GM12878 (cell line): Measurements from ENCODE around the gene CILP. TPM values are rescaled to one million over a fixed set of nuclear protein-coding genes. Genes with fewer than 3 reads are reported as not detected.

Experiments used
- ATAC-seq: fragments of 200-7000 bp; cut with Tn5 transposase; 3 replicates; pipeline ENCODE4 v1.9.1; 2020; ENCODE audit warnings: mild to moderate bottlenecking, moderate library complexity
- BruUV-seq: library from RNA; stranded (reverse); fragments of 400-500 nt; replicated peaks from 2 replicates; lab custom pipeline; 2021; lab: Mats Ljungman, UMichigan
- CTCF ChIA-PET: fragments of 300-600 bp; sonication (Branson Sonifier 250); formaldehyde crosslinking; extraction: SDS; loops from one replicate; lab custom pipeline; 2021; ENCODE audit warnings: inconsistent platforms; lab: Yijun Ruan, JAX
- POLR2A ChIA-PET: fragments of 350-600 bp; formaldehyde crosslinking; extraction: SDS; loops from one replicate; lab custom pipeline; 2021; ENCODE audit warnings: inconsistent platforms; lab: Charles Lee
- RAD21 ChIA-PET: fragments of 300-600 bp; sonication (Branson Sonifier 250); formaldehyde crosslinking; loops from one replicate; lab custom pipeline; 2023; ENCODE audit warnings: antibody characterized with exemption; ENCODE audit not compliant: unreplicated experiment; lab: Charles Lee
- SMC1A ChIA-PET: fragments of 300-600 bp; sonication (Branson Sonifier 250); formaldehyde crosslinking; loops from one replicate; lab custom pipeline; 2023; ENCODE audit not compliant: unreplicated experiment, uncharacterized antibody; lab: Charles Lee
- DNase-seq: peaks from one replicate; pipeline ENCODE4 v3.0.0-alpha.2; 2011; ENCODE audit warnings: low read depth, low spot score
- FAIRE-seq: peaks from 3 replicates; lab custom pipeline; 2011; peaks lifted over from hg19 to GRCh38; lab: Jason Lieb, UNC
- H2AFZ ChIP-seq: 2 replicates; pipeline ENCODE4 v1.6.0; 2011; ENCODE audit warnings: low read depth, low read length, control low read depth; ENCODE audit not compliant: control insufficient read depth
- H3K27ac ChIP-seq: 2 replicates; pipeline ENCODE4 v1.5.1; 2011; ENCODE audit warnings: control low read depth; ENCODE audit not compliant: control insufficient read depth, insufficient read depth
- H3K27me3 ChIP-seq, 2 experiments: replicated peaks in 1 of 2; 2 replicates each; pipeline versions ENCODE4 v1.6.0 to v1.6.1; 2011; ENCODE audit warnings: low read length in 1 of 2; ENCODE audit not compliant: control insufficient read depth in 2 of 2, insufficient read depth in 2 of 2
- H3K36me3 ChIP-seq, 2 experiments: 2 replicates each; pipeline ENCODE4 v1.5.1; 2011; ENCODE audit warnings: low read length in 1 of 2; ENCODE audit not compliant: control insufficient read depth in 2 of 2, insufficient read depth in 2 of 2
- H3K4me1 ChIP-seq: 2 replicates; pipeline ENCODE4 v1.6.1; 2011; ENCODE audit warnings: mild to moderate bottlenecking, low read length, moderate library complexity, mixed read lengths; ENCODE audit not compliant: control insufficient read depth, insufficient read depth
- H3K4me2 ChIP-seq: 2 replicates; pipeline ENCODE4 v1.6.0; 2011; ENCODE audit warnings: control low read depth; ENCODE audit not compliant: control insufficient read depth, insufficient read depth
- H3K4me3 ChIP-seq: fragments of 200-600 bp; sonication (generic); 2 replicates; pipeline ENCODE4 v1.5.1; 2016
- H3K79me2 ChIP-seq: 2 replicates; pipeline ENCODE4 v1.6.0; 2011; ENCODE audit warnings: low read length; ENCODE audit not compliant: control insufficient read depth, insufficient read depth
- H3K9ac ChIP-seq: 2 replicates; pipeline ENCODE4 v1.8.0; 2011; ENCODE audit warnings: low read length, control low read depth, mixed read lengths; ENCODE audit not compliant: control insufficient read depth, insufficient read depth
- H3K9me3 ChIP-seq: replicated peaks from 3 replicates; pipeline ENCODE4 v1.5.1; 2011; ENCODE audit warnings: mild to moderate bottlenecking, low read length; ENCODE audit not compliant: control insufficient read depth, insufficient read depth
- H4K20me1 ChIP-seq: 2 replicates; pipeline ENCODE4 v1.6.0; 2011; ENCODE audit not compliant: control insufficient read depth, insufficient read depth
- EGR1 ChIP-seq, 2 experiments: IDR thresholded peaks; 1 replicate in 1 of 2; 2 replicates in 1 of 2; pipeline ENCODE4 v1.6.1; 2011 to 2012; ENCODE audit warnings: low read depth in 2 of 2, low read length in 2 of 2, borderline replicate concordance in 1 of 2, mild to moderate bottlenecking in 1 of 2, moderate library complexity in 1 of 2
- REST ChIP-seq: IDR thresholded peaks from 2 replicates; pipeline ENCODE4 v1.6.1; 2012; ENCODE audit warnings: mild to moderate bottlenecking, low read depth, low read length
- SMC3 ChIP-seq: IDR thresholded peaks from 2 replicates; pipeline ENCODE4 v1.6.1; 2011; ENCODE audit warnings: low read length, improper control_type of control experiment, borderline replicate concordance
- WGBS: methylation state at CpG from one replicate; pipeline ENCODE4 v1.1.6; 2016; ENCODE audit warnings: low lambda C conversion rate; ENCODE audit not compliant: insufficient replicate concordance, insufficient coverage; ENCODE audit errors: missing lambda C conversion rate; 5-methylcytosine and 5-hydroxymethylcytosine counted together
- in situ Hi-C: fragments of 300-500 bp; cut with MboI; formaldehyde crosslinking; loops from 9 replicates; pipeline ENCODE4 v1.14.3; 2018; ENCODE audit warnings: mixed read lengths
- intact Hi-C: fragments of 100-400 bp; cut with micrococcal nuclease; formaldehyde crosslinking; loops from one replicate; pipeline ENCODE4 v1.14.2; 2022; ENCODE audit not compliant: unreplicated experiment
- polyA plus RNA-seq, 11 experiments: library from polyadenylated mRNA; depleted of rRNA in 4 of 11; unstranded in 6 of 11; stranded (reverse) in 5 of 11; fragments of >200 nt; fragmentation: Nextera tagmentation in 4 of 11; fragmentation: Illumina TruSeq in 1 of 11; extraction: Ambion mirVana in 4 of 11; extraction: Trizol in 1 of 11; gene quantifications; 1 replicate in 1 of 11; 2 replicates in 10 of 11; pipeline versions ENCODE4 v1.2.1 to v1.2.3, GENCODE V29; 2011 to 2016; ENCODE audit warnings: inconsistent platforms in 2 of 11, missing spikeins in 2 of 11, low read depth in 1 of 11
- total RNA-seq, 4 experiments: library from RNA; depleted of rRNA in 3 of 4; stranded (reverse); fragments of >200 nt in 3 of 4; fragmentation: Illumina TruSeq in 1 of 4; extraction: Trizol in 1 of 4; gene quantifications; 2 replicates each; pipeline versions ENCODE4 v1.2.1 to v1.2.3, GENCODE V29; 2013 to 2021

CILP gene
- total and polyA plus RNA-seq, 10 of the 15 experiments (the other 5 are each of a cell fraction or from before 2014, with no cell fraction given) = 0.03 to 0.06 (median 0.04) TPM; not detected in 4

- ChIA-PET CTCF (interaction anchor here (0.6 to 1.6 kb wide), 3 partner anchors 31 to 221 kb away, joined by 3 to 5 read pairs (median 3); no protein-coding TSS in a partner anchor), RAD21 (no interaction called here), POLR2A (interaction anchor here (1.0 kb wide), 1 partner anchor 12 kb away, joined by 3 read pairs; no protein-coding TSS in a partner anchor), SMC1A (interaction anchor here (0.9 to 2.0 kb wide), 4 partner anchors 14 to 31 kb away, joined by 3 to 5 read pairs (median 3); no protein-coding TSS in a partner anchor)
- in situ Hi-C loops = no loop called here
- H3K4me1 ChIP-seq = peaks cover 3% of the 10 kb centered on the region; the same call in 1 of the 2 replicates
- H4K20me1 ChIP-seq = no peaks in the 10 kb centered on the region
- ATAC-seq (no peak), DNase-seq (no peak), FAIRE-seq (no peak)
- H3K4me2 ChIP-seq = no peak overlapping the region
- peaks cover 2 to 13% of the 10 kb centered on the region in 2 experiments; a peak in 2 of 4 replicates for H3K36me3 ChIP-seq
- no TSS peak for BruUV-seq
- TF ChIP-seq REST = no peak
- no peaks in the 10 kb centered on the region for H3K27me3 ChIP-seq
- no peak overlapping the region for H3K4me3 ChIP-seq
- H3K27ac ChIP-seq = no peak overlapping the region
- no peak overlapping the region for H3K9ac ChIP-seq
- 87% methylated on average over 3 of the region's 3 CpGs for WGBS
- H3K79me2 ChIP-seq = peaks cover 49% of the 10 kb centered on the region
- no peak overlapping the region for H2AFZ ChIP-seq
- intact Hi-C loops = loop anchor here (5.0 kb wide), 1 partner anchor 128 kb away; no protein-coding TSS in a partner anchor
- no peaks in the 10 kb centered on the region for H3K9me3 ChIP-seq
Observed at GRCh38 chr15:65180167-65180566, 31.1 kb downstream of the CILP start.

GRCh38 chr15:65177901-65178300, 33.4 kb downstream of the CILP start:
- no peak for FAIRE-seq
- TSS peak; percentile 17 for BruUV-seq
- ChIA-PET CTCF (no interaction called here), POLR2A (interaction anchor here (0.6 to 0.8 kb wide), 2 partner anchors 34 to 822 kb away, joined by 3 read pairs; partner anchors contain the start of gene CSNK1G1), SMC1A (interaction anchor here (1.5 kb wide), 1 partner anchor 11 kb away, joined by 5 read pairs; no protein-coding TSS in a partner anchor), RAD21 (no interaction called here)
- no peaks in the 10 kb centered on the region for H4K20me1 ChIP-seq
- H3K27ac ChIP-seq = no peak overlapping the region
- H3K27me3 ChIP-seq = no peaks in the 10 kb centered on the region
- H3K36me3 ChIP-seq = peaks cover 2 to 13% of the 10 kb centered on the region in 2 experiments; a peak in 3 of 4 replicates
- no peak overlapping the region for H3K4me2 ChIP-seq
- H3K9me3 ChIP-seq = no peaks in the 10 kb centered on the region
- in situ Hi-C loops (no loop called here), intact Hi-C loops (no loop called here)
- WGBS = 56% methylated on average over 1 of the region's 1 CpG
- peaks cover 28% of the 10 kb centered on the region for H3K79me2 ChIP-seq
- no peak for DNase-seq
- no peak for ATAC-seq
- no peak overlapping the region for H3K4me3 ChIP-seq
- no peak for TF ChIP-seq EGR1 (IDR thresholded peaks at IDR 0.05; ENCODE audit: borderline replicate concordance in 1 of 2, low read depth in 2 of 2, low read length in 2 of 2)
- no peak for TF ChIP-seq SMC3
- H2AFZ ChIP-seq = no peak overlapping the region
- peaks cover 3% of the 10 kb centered on the region; the same call in 1 of the 2 replicates for H3K4me1 ChIP-seq
- no peak overlapping the region for H3K9ac ChIP-seq
